Measurements from ENCODE around the gene TXNDC17. TPM values are rescaled to one million over a fixed set of nuclear protein-coding genes. Genes with fewer than 3 reads are reported as not detected.
"Not testable (repeated sequence)": the region's sequence is repeated elsewhere in the genome, so short reads cannot be mapped to it uniquely, and the experiment has no call there.

Gene TXNDC17
- polyA plus RNA-seq, 1 donor: 52.7 TPM

GRCh38 chr17:6683081-6683684 lies 42.3 kb downstream of the TXNDC17 start:
- no peak for DNase-seq (ENCODE audit: low read depth)

DNA sequence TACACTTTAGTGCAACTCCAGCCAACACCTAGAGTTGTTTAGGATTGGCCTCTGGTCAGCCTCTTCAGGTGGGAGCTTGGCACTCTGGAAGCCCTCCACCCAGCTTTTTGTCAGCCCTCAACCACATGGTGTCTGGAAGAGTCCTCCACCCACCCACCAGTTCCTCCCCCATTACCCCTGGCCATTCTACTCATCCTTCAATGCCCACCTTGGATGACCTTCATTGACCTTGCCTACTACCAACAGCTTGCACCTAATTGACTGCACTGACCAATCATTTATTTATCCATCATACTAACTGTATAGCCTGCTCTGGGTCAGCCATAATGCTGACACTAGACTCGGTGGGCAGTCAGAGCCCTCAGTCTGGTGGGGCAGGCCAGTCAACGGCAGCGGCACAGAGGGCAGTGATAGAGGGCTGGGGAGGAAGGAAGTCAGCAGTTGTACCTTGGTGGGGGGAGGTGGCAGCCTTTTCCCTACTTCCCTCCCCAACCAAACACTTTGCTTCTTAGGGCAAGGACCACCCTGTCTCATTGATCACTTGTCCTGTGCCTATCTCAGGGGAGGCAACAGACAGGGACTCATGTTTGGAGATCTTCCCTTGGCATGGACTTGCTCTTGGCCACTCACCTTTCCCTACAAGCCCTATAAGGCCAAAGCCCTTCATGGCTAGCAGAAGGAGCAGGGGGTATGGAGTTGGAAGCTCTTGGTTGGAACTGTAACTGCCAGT lies 43.0 kb downstream of the TXNDC17 start:
- no peak for DNase-seq (ENCODE audit: low read depth)

- no peak for DNase-seq (ENCODE audit: low read depth)
Observed at GRCh38 chr17:6684460-6684783, 43.6 kb downstream of the TXNDC17 start.

- no peak for DNase-seq (ENCODE audit: low read depth)
Observed at GRCh38 chr17:6684881-6685767, 44.3 kb downstream of the TXNDC17 start.

DNA sequence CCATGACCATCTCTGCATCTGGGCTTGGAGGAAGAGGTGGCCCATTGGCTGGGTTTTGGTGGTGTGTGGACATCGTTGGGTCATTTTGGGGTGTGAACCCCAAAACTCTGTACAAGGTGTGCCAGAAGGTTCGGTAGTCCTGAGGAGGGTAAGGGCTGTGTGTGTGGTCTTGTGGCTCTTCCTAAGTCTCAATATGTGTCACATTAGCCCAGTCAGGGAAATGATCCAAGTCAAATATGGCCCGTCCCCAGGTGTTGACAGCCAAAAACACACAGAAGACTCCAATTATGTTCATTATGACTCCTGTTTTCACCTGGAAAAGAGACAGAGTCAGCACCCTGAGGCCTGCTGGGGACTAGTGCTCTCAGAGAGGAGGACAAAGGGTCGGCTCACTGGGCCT lies 45.2 kb downstream of the TXNDC17 start:
- DNase-seq (ENCODE audit: low read depth): no peak

DNA sequence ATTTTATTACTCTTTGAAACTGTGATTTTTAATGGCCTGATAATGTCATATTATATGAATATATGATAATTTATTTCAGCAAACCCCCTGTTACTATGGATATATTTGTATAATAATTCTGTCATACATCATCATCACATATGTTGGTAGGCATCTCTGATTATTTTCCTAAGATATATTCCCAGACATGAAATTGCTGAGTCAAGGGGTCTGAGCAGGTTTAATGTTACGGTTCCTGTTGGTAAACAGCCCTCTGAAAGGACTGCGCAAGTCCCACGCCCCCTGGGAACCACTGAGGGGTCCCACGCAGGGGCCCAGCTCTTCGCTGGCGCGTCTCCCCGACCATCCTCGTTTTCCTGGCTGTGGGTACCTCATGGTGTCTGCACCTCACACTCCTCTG lies 48.1 kb downstream of the TXNDC17 start:
- no peak for DNase-seq (ENCODE audit: low read depth)

GRCh38 chr17:6690641-6691040 lies 49.8 kb downstream of the TXNDC17 start:
- DNase-seq (ENCODE audit: low read depth): no peak

- no peak for DNase-seq (ENCODE audit: low read depth)
Observed at GRCh38 chr17:6691546-6691945, 50.7 kb downstream of the TXNDC17 start.

- not testable (repeated sequence) for DNase-seq (ENCODE audit: low read depth)
Observed at GRCh38 chr17:6691958-6692357, 51.1 kb downstream of the TXNDC17 start.

Other genes with a start within 250 kb of the TXNDC17 start
- gene AIPL1, start 205.9 kb upstream of the TXNDC17 start, polyA plus RNA-seq (ENCODE audit: insufficient read length): not detected
- gene PIMREG, start 196.6 kb upstream of the TXNDC17 start, polyA plus RNA-seq (ENCODE audit: insufficient read length): 14.5 TPM
- gene PITPNM3, start 84.5 kb upstream of the TXNDC17 start, polyA plus RNA-seq (ENCODE audit: insufficient read length): 6.7 TPM
- 9.4 TPM for gene KIAA0753, start 349 bp upstream of the TXNDC17 start, polyA plus RNA-seq (ENCODE audit: insufficient read length)
- gene MED31, start 10.5 kb downstream of the TXNDC17 start, polyA plus RNA-seq (ENCODE audit: insufficient read length): 12.2 TPM
- gene C17orf100, start 10.7 kb downstream of the TXNDC17 start, polyA plus RNA-seq (ENCODE audit: insufficient read length): 3.0 TPM
- 0.05 TPM for gene SLC13A5, start 72.3 kb downstream of the TXNDC17 start, polyA plus RNA-seq (ENCODE audit: insufficient read length)
- gene XAF1, start 115.0 kb downstream of the TXNDC17 start, polyA plus RNA-seq (ENCODE audit: insufficient read length): 10.0 TPM
- gene FBXO39, start 135.2 kb downstream of the TXNDC17 start, polyA plus RNA-seq (ENCODE audit: insufficient read length): 0.20 TPM
- gene TEKT1, start 190.7 kb downstream of the TXNDC17 start, polyA plus RNA-seq (ENCODE audit: insufficient read length): not detected

Data from forelimb muscle (tissue), 1 donor.